Progenitor cell of endocrine pancreas (in vitro differentiated cells): ENCODE results near the gene GALNT2. TPM values are rescaled to one million over a fixed set of nuclear protein-coding genes. Genes with fewer than 3 reads are reported as not detected.
A peak's percentile ranks its signal among the peaks of the same experiment; 100 is the strongest.

Source experiments
- DNase-seq: peaks from one replicate; pipeline ENCODE4 v3.0.0; 2021; ENCODE audit warnings: low spot score; ENCODE audit not compliant: unreplicated experiment
- H3K27ac Mint-ChIP-seq: 2 replicates; pipeline ENCODE4 v1.8.0; 2021; ENCODE audit warnings: mild to moderate bottlenecking, moderate library complexity, mixed read lengths
- H3K27me3 Mint-ChIP-seq: 2 replicates; pipeline ENCODE4 v1.8.0; 2021; ENCODE audit warnings: mixed read lengths
- H3K36me3 Mint-ChIP-seq: 2 replicates; pipeline ENCODE4 v1.8.0; 2022; ENCODE audit warnings: mixed read lengths; ENCODE audit not compliant: insufficient read depth
- H3K4me1 Mint-ChIP-seq: 2 replicates; pipeline ENCODE4 v1.8.0; 2021; ENCODE audit warnings: low read depth, mixed read lengths
- H3K4me3 Mint-ChIP-seq: 2 replicates; pipeline ENCODE4 v1.8.0; 2021; ENCODE audit warnings: low read depth, mild to moderate bottlenecking, moderate library complexity, mixed read lengths
- H3K9me3 Mint-ChIP-seq: 2 replicates; pipeline ENCODE4 v1.8.0; 2021; ENCODE audit warnings: low read depth, mixed read lengths
- total RNA-seq: library from RNA; stranded (reverse); gene quantifications from 2 replicates; pipeline ENCODE4 v1.2.1, GENCODE V29; 2021
- TF ChIP-seq, protein P1 (sequence below): fragments of 200-600 bp; sonication (generic); IDR thresholded peaks from one replicate; pipeline ENCODE4 v1.5.0; 2021; ENCODE audit warnings: antibody characterized with exemption, mild to moderate bottlenecking; ENCODE audit not compliant: unreplicated experiment

GALNT2 gene
- total RNA-seq, 1 donor from 2014 or later = 95.2 TPM

DNA sequence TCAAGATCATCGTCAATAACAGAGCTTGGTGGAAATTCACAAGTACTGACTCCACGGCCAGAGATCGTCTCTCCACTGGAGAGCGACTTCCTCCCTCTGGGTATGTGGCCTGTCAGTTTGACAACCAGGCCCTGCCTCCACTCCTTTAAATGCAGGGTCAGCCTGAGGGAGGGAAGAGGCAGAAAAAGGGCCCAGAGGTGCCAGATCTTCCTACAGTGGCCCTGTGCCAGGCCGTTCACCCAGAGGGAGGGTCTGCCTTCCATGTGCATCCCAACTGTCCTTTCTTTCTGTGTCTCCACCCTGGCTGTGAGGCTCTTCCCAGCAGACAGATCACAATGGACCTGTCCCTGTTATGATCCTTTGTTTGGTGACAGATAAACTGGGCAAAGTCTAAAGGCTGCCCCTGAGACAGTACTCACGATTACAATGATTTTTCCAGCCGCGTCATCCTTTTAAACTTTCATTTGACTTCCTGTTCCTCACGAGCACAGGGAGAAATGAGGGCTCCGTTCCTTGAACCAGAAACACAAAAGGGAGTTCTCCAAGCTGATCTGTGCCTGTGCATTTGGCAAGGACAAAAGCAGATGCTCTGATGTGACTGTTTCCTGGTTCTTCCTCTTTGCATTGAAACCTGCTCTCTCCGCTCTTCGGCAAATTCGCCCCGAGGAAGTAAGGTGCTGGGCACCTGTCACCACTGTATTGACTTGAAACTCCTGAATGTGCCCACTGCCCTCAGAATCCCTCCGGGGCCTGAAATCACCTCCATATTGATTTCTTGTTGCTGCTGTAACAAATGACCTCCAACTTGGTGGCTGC, 232.4 kb downstream of the GALNT2 start:
- TF ChIP-seq, protein P1, sequence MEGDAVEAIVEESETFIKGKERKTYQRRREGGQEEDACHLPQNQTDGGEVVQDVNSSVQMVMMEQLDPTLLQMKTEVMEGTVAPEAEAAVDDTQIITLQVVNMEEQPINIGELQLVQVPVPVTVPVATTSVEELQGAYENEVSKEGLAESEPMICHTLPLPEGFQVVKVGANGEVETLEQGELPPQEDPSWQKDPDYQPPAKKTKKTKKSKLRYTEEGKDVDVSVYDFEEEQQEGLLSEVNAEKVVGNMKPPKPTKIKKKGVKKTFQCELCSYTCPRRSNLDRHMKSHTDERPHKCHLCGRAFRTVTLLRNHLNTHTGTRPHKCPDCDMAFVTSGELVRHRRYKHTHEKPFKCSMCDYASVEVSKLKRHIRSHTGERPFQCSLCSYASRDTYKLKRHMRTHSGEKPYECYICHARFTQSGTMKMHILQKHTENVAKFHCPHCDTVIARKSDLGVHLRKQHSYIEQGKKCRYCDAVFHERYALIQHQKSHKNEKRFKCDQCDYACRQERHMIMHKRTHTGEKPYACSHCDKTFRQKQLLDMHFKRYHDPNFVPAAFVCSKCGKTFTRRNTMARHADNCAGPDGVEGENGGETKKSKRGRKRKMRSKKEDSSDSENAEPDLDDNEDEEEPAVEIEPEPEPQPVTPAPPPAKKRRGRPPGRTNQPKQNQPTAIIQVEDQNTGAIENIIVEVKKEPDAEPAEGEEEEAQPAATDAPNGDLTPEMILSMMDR = no peak
- H3K36me3 Mint-ChIP-seq = no peaks in the 10 kb centered on the region
- peak overlapping the region; percentile 88 for H3K27ac Mint-ChIP-seq
- peak overlapping the region; percentile 19 for H3K4me3 Mint-ChIP-seq
- H3K27me3 Mint-ChIP-seq = peaks cover 10% of the 10 kb centered on the region
- H3K9me3 Mint-ChIP-seq = peaks cover 4% of the 10 kb centered on the region
- peaks cover 18% of the 10 kb centered on the region for H3K4me1 Mint-ChIP-seq
- DNase-seq = no peak

DNA sequence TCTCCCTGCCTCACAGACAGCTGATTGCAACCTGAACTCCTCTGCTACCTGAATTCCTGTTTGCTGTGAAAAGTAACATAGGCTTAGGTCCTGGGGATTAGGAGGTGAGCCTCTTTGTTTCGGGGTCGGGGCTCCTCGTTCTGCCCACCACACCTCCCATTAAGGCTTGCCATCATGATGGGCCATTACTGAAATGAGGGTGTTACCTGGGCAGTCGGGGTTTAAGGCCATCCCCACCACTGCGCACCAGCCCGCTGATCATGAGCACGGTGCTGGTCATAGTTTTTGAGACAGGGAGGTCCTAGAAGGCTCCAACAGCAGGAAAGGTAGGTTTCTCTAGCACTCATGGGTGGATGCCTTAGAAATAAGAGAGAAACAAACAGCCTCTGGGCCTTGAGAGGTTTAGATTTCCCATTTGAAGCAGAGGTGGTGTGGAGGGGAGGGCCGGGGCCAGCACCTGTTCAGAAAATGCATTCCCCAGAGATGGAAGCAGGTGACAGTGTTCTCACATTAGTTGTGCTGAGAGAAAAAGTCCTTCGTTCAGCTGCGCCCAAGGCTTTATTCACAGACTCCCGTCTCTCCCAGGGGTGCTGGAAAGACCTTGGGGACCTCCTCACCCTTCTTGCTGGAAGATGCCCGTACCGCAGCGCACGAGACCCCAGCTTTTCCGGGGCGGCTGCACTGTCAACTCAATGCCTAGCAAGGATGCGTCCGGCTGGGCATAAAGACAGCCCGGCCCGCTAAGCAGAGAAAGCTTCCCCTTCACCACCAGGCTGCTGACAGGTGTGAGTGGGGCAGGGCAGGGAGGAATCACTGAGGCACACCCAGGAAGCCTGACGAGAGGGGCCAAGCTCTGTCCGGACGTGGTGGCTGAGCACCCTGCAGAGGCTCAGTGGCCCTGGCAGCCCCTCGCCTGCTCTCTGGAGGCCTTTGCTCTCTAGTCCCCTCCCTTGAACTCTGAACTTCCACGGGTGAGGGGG, 233.6 kb downstream of the GALNT2 start:
- Mint-ChIP-seq H3K4me1 (peaks cover 18% of the 10 kb centered on the region), H3K9me3 (peaks cover 4% of the 10 kb centered on the region), H3K27ac (peak overlapping the region; percentile 74), H3K36me3 (no peaks in the 10 kb centered on the region), H3K27me3 (peaks cover 8% of the 10 kb centered on the region), H3K4me3 (no peak overlapping the region)
- TF ChIP-seq, protein P1 = no peak
- DNase-seq = no peak

DNA sequence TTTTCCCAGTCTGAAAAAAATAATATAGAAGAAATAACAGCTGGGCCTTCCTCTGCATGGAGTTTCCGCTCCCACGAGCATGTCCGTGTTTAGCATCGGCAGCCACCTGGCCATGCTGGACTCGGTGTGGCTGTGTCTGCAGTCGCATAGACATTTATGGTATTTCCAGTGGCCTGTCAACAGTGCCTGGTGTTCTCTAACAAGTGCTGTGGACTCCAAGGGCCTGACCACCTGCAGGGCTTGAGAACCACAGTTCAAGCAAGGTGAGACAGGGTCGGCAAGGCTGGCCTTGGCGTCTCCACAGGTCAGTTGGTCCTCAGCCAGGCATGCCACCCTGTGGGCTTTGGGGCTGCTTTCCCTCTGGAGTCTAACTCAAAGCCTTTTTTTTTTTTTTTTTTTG, 234.3 kb downstream of the GALNT2 start:
- Mint-ChIP-seq H3K9me3 (peaks cover 4% of the 10 kb centered on the region), H3K4me1 (peaks cover 18% of the 10 kb centered on the region), H3K27me3 (peaks cover 8% of the 10 kb centered on the region), H3K36me3 (no peaks in the 10 kb centered on the region), H3K4me3 (no peak overlapping the region), H3K27ac (no peak overlapping the region)
- DNase-seq = no peak
- TF ChIP-seq, protein P1 = no peak

DNA sequence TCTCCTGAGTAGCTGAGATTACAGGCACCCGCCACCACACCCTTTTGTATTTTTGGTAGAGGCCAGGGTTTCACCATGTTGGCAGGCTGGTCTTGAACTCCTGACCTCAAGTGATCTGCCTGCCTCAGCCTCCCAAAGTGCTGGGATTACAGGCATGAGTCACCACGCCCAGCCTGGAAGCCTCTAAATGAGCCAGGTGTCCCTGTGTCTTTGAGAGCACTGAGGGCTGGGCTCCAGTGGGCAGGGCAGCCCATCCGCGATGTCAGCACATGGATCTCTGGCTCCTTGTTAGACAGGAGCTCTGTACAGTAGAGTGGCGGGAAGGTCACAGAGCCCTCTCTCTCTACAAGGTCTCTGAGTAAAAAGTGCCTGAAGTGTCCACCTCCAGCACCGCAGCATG, 234.8 kb downstream of the GALNT2 start:
- TF ChIP-seq, protein P1 = no peak
- Mint-ChIP-seq H3K4me1 (peaks cover 18% of the 10 kb centered on the region), H3K27me3 (peaks cover 8% of the 10 kb centered on the region), H3K27ac (no peak overlapping the region), H3K9me3 (peaks cover 4% of the 10 kb centered on the region), H3K36me3 (no peaks in the 10 kb centered on the region), H3K4me3 (no peak overlapping the region)
- DNase-seq = no peak

DNA sequence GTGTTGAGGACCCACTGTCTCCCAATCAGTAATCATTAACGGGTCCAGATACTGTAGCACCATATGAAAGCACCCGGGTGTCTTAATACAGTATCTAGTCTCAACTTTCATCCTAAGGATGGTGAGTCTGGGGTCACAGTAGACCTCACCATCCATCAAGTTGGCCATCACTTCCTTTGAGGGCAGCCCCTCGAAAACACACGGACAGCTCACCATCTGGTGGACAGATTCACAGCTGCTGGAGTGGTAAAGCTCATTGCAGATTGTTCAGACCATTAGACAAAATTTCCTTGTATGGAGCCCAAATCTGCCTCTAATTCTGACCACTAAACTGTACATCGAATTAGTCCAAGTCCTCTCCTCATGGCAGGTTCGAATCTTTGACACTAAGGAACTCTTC, 236.0 kb downstream of the GALNT2 start:
- TF ChIP-seq, protein P1 = no peak
- Mint-ChIP-seq H3K9me3 (no peaks in the 10 kb centered on the region), H3K27me3 (peaks cover 11% of the 10 kb centered on the region), H3K4me3 (no peak overlapping the region), H3K27ac (no peak overlapping the region), H3K36me3 (no peaks in the 10 kb centered on the region), H3K4me1 (peaks cover 18% of the 10 kb centered on the region)
- DNase-seq = no peak
